Right renal cortex interstitium (tissue), 3 donors: Measurements from ENCODE around the gene IER5L. TPM values are rescaled to one million over a fixed set of nuclear protein-coding genes. Genes with fewer than 3 reads are reported as not detected.

Experiments used
- DNase-seq, 3 donors: peaks; one replicate each; pipeline ENCODE4 v3.0.0-alpha.2; 2013; ENCODE audit warnings: low read depth in 3 of 3, low spot score in 2 of 3
- polyA plus RNA-seq, 3 donors: library from polyadenylated mRNA; unstranded; fragments of 120-200 nt; gene quantifications; one replicate each; pipeline ENCODE4 v1.2.1, GENCODE V29; 2013; ENCODE audit not compliant: insufficient read length in 3 of 3

Gene IER5L
- polyA plus RNA-seq: 10 to 100 TPM in 1 of 3 donors, 1 to 10 TPM in 2; 8.1 to 10.5 (median 9.0) TPM

DNA sequence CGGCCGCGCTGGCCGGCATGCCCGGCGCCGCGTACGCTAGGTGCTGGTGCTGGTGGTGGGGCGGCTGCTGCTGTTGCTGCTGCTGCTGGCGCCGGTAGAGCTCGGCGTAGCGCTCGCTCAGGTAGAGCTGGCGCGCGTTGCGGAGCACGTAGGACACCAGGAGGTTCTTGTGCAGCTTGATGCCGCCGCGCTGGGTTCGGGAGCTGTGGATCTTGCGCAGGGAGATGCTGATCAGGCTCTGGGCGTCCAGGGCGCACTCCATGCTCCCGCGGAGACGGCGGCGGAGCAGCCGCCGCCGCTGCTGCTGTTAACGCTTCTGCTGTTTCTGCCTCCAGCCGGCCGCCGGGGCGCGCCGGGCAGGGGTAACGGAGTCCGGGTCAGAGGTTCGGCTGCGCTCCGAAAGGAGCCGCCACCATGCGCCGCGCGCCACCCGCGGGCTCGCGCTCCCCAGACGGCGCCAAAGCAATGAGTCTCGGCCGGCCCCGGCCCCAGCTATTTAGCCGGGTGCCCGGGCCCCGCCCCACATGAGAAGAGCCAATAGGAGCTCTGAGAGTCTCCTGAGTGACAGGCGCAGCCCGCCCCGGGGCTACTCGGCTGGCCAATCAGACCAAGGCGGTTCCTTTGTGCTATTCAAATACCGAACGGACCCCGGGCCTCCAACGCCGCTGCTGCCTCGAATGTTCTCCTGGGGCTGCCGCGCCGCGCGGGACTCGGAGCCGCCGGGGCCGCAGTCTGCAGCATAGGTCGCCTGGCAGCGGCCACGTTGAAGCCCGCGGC is at the start of gene IER5L:
TSS of gene IER5L (minus strand) at position 471 of the 777 bp plus-strand sequence. CDS start at position 262, 209 bp downstream.
- DNase-seq: peak; percentile 81 to 92 (median 90)

DNA sequence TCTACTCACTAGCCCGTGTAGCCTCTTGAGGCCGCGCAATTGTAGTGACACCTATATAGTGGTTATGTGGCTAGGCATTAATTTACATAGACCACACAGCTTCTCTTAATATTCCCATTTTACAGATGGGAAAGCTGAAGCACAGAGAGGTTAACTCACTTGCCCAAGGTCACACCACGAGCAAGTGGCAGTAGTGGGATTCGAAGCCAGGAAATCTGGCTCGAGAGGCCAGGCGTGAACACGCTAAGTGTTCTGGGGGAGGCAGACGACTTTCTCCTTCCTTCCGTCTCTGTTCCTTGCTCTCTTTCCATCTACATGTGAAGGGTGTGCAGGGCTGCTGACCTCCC is 49.8 kb upstream of the IER5L start:
- DNase-seq: no peak

DNA sequence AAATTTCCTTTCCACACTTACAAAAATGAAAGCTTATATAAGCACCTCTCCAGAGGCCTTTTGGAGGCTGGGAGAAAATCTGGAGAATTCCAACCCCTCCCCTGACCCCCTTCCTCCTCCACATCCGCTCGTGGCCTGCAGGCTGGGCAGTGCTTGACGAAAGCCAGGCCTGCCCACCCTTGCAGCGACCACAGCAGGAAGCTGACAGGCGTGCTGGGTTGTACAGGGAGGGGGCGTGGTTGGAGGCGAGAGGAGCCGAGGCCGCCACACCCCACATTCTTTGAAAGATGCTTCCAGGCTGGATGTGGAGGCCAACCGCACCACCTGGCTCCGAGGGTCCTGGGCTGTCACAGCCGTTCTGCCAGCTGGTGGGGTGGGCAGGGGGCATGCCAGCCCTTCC is 47.8 kb upstream of the IER5L start:
- no peak for DNase-seq

DNA sequence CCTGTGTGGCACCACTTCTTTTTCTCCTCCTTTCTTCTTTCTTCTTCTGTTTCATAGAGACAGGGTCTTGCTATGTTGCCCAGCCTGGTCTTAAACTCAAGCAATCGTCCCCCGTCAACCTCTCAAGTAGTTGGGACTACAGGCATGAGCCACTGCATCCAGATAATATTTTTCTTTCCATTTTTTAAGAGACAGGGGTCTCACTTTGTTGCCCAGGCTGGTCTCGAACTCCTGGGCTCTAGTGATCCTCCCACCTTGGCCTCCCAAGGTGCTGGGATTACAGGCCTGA is 47.4 kb upstream of the IER5L start:
- DNase-seq: no peak

DNA sequence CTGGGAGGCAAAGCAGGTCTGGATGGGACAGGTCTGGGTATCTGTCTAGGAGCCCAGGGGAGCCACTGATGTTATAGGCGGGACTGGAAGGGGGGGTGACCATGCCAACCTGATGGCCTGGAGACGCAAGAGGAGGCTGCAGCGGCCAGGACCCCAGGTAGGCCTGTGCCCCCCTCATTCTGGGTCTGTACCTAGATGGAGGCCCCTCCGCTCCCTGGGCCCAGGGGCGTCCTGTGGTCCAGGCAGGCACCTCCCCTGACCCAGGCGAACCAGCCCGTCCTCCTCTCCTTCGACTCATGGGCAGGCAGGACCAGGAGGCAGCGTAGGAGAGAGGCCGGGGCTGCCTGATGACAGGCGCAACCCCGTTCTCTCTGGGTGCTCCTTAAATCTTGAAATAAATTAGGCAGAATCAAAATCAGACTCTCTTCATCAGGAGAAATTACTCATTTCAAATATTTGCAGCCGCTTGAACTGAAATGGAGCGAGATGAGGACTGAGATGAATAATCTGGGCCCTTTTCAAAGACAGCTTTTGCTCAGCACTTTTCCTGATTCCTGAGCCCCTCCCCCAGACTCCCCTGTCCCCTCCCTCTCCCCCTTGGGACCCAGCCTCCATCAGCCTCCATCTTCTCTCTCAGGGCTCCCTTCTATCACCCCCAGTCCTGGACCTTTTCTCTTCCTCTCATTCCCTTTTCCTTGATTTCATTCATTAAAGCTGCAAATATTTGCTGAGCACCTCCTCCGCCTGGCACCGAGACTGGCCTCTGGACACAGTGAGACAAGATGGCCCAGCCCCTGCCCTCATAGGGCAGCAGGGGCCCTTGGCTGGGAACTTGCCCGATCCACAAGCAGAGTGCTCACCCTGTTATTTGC is 46.8 kb upstream of the IER5L start:
- no peak for DNase-seq

DNA sequence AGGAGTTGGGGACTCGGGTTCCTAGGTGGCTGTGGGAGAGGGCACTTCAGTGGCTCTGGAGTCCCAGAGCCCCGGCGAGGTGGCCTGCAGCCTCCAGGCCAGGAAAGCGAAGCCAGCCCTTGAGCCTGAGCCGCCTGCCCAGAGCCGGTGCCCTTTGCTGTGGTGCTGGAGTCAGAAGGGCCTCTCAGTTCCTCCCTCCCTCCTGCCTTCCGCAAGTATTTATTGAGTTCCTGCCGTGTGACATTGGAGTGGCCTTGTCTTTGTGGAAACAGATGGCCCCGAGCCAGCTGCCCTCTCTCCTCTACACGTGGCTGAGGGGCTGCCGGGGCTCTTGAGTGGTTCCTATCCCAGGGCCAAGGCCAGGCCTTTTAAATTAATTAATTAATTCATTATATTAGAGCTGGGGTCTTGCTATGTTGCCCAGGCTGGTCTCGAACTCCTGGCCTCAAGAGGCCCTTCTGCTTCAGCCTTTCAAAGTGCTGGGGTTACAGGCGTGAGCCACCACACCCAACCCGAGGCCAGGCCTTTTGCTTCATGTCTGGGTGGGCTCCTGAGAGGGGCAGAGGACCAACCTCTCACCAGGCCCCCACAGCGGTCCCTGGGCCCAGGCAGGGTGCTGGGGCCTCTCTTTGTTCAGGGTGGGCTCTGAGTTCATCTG is 45.6 kb upstream of the IER5L start:
- DNase-seq: no peak

DNA sequence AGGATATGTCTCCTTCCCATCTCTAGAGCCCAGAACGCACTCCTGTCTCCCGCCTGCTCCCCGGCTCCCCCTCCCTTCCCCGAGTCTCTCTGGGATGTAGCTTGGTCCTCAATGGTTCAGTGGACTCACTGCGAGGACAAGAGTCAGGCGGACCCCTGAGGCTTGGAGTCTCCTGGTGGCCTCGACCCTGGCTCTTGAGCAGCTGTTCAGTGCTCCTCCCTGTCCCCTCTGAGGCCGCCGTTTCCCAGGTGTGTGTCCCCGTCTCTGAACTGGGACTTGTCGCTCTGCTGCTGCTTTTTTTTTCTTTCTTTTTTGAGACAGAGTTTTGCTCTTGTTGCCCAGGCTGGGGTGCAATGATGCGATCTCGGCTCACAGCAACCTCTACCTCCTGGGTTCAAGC is 44.8 kb upstream of the IER5L start:
- DNase-seq: no peak

DNA sequence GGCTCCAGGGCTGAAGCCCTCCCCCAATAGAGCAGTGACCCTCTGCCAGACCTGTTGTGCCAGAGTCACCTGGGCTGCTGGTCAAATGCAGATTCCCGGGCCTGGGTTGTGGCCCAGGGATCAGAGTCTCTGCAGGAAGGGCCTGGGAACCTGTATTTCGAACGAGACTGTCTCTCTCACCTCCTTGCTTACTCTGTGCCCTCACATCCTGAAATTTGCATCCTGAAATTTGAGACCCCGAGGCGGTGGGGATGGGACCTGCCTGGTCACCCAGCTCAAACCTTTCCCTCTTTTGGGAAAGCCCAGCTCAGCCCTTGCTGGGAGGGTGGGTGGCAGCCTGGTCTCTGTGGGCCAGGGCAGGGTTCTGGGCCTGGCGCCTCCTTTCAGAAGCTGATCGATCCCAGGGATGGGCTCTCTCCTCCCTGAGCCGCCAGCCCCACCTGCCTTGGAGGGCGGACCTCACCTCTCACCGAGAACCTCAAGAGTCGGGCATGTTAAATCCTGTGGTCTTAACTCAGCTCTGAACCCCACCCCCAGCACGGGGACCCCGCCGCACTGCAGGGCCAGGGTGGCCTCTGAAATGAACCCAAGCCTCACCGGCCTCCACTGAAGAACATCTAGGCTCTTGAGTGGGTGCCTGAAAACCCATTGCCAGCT is 44.0 kb upstream of the IER5L start:
- no peak for DNase-seq

DNA sequence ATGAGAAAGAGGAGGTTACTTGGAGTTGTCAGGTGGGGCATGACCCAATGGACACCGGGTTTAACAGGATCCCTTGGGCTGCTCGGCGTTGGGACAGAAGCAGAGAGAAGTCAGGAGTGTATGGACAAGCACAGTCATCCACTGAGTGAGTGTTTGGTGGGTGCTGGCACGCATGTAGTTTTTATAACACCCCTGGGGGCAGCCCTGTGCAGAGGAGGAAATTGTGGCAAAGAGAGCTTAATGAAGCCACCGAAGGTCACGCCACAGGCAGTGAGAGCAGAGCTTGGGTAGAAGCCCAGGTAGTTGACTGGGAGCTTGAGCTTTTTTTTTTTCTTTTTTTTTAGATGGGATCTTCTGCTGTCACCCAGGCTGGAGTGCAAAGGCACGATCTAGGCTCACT is 43.2 kb upstream of the IER5L start:
- DNase-seq: no peak

DNA sequence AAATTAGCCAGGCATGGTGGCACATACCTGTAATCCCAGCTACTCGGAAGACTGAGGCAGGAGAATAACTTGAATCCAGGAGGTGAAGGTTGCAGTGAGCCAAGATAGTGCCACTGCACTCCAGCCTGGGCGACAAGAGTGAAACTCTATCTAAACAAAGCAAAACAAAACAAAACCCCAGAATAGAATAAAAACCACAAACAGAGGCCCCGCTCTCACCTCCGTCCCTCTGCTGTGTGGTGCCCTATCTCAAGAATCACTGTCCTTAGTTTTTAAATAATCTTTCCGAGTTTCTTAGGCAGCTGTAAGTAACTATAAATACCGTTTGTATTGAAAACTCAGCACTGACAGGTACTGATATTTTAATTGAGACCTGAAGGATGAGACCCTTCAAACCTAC is 42.7 kb upstream of the IER5L start:
- no peak for DNase-seq

DNA sequence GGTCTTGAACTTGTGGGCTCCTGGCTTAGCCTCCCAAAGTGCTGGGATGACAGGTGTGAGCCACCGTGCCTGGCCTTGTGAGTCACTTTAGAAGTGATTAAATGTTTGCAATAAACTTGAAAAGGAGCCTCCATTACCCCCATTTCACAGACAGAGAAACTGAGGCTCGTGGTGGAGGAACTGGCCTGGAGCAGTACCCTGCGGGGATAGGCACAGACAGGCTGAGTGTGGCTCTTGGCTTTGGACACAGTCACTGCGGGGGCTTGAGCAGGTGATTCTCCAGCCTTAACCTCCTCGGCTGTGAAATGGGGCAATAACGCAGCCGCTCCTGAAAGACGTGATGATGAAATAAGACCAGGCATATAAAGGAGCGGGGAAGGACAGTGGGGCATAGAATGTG is 40.9 kb upstream of the IER5L start:
- no peak for DNase-seq

DNA sequence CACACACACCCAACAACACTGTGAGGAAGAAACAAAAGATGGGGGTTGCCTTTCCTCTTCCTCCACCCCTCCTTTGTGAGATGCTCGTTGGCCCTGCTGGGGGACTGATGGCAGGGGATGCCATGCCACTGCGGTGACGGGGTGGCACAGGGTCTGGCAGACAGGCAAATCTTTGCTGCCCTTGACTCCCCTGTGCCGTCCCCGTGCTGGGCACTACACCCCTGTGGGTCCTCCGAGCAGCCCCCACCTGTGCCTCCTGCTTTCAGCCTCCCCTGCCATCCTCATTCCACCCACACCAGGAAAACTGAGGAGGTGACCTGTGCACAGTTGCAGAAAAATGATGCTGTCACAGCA is 40.2 kb upstream of the IER5L start:
- no peak for DNase-seq

DNA sequence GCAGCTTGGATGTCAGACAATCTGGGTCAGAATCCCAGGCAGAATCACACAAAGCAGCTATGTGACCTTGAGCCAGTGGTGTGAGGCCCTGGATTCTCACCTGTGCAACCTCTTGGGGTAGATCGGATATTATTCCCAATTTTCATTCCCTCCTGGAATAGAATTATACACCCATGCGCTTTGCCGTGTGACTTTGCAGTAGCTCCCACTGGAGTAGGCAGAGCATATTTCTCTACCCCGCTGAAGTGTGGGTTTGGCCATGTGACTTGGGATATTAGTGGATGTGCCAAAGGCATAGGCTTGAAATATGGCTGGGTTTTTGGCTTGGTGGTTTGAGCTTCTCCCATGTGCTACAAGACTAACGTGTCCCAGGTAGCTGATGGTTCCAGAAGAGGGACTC is 35.5 kb upstream of the IER5L start:
- no peak for DNase-seq

DNA sequence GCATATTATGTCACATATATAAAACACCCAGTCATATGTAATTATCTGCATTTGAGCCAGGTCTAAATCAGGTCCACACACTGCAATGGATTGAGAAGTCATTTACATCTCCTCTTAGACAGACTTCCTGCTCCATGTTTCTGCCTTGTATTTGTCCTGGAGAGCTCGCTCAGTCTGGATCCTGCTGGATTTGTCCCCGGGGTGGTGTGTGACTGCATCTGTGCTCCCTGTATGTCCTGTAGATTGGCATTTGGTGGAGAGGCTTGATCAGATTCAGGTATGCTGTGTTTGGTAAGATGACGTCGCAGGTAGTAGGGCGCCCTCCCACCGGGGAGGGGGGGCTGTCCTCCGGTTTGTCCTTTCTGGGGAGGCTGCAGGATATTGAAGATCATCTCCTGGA is 33.6 kb upstream of the IER5L start:
- no peak for DNase-seq

DNA sequence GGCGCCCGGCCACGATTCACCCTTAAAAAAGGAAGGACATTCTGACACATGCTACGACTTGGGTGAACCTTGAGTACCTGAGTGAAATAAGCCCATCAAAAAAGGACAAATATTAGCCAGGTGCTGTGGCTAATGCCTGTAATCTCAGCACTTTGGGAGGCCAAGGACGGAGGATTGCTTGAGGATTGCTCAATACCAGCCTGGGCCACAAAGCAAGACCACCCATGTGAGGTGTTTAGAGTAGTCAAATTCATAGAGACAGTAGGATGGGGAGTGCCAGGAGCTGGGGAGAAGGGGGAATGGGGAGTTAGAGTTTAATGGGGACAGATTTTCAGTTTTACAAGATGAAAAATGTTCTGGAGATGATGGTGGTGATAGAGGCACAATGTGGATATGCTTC is 32.1 kb upstream of the IER5L start:
- DNase-seq: no peak

DNA sequence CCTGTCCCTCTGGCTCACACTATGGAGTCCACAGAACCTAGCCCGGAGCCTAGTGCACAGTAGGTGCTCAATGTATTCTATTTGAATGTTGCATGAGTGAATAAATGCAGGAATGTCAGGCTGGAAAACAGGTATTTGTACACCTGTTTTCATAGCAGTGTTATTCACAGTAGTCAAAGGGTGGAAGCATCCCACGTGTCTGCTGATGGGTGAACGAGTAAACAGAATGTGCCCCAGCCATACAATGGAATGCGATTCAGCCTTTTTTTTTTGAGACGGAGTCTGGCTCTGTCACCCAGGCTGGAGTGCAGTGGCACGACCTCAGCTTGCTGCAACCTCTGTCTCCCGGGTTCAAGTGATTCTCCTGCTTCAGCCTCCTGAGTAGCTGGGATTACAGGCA is 31.5 kb upstream of the IER5L start:
- no peak for DNase-seq

DNA sequence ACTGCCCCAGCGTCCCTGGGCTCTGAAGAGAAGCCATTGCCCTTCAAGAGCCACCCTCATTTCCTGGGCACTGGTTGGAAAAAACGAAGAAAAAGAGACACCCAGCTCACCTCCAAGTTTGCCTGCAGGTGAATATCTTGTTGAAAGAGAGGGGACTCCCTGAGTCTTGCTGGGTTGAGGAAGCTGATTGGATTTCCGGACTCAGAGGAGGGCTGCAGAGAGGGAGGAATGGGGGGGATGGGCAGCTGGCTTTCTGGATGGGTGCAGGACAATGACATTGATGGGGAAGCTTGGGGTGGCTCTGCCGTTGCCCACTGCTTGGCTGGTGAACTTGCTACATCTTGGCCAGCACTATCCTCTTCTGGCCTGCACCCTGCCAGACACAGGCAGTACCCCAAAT is 31.0 kb upstream of the IER5L start:
- DNase-seq: no peak

DNA sequence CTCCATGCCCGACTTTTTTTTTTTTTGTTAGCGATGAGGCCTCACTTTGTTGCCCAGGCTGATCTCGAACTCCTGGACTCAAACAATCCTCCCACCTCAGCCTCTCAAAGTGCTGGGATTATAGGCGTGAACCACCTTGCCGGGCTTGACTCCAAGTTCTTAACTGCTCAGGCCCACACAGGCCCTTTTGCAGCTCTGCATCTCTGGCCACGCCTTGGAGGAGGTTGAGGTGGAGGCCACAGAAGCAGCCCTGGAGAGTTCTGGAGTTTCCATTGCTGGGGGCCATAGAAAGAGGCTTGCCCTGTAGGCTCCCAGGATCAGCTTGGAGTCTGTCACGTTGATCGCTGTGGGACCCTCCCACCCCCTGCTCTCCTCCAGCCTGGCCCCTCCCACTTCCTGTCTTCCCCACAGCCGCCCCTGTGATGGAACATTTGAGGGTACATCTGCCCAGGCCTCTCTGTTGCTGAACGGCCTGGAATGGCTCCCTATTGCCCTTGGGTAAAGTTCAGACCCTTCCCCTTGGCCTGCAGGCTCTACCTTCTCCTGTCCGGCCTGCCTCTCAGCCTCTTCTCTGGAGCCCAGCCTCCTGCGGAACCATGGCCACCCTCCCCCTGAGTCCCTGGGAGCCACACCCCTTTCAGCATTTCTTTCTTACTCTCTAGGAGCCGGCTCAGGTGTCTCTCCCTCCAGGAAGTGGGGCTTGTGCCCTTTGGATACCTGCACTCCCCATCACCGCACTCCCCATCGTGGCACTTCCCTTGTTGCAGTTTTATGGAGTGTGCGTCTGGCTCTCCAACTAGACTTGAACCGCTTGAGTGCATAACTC is 30.4 kb upstream of the IER5L start:
- DNase-seq: no peak

DNA sequence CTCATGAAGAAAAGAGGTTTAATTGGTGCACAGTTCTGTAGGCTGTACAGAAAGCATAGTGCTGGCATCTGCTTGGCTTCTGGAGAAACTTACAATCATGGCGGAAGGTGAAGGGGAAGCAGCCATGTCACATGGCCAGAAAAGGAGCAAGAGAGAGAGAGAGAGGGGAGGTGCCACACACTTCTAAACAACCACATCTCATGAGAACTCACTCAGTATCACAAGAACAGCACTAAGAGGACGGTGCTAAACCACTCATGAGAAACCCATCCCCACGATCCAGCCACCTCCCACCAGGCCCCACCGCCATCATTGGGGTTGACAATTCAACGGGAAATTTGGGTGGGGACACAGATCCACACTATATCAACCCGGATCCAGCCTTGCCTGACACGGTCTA is 28.8 kb upstream of the IER5L start:
- no peak for DNase-seq

DNA sequence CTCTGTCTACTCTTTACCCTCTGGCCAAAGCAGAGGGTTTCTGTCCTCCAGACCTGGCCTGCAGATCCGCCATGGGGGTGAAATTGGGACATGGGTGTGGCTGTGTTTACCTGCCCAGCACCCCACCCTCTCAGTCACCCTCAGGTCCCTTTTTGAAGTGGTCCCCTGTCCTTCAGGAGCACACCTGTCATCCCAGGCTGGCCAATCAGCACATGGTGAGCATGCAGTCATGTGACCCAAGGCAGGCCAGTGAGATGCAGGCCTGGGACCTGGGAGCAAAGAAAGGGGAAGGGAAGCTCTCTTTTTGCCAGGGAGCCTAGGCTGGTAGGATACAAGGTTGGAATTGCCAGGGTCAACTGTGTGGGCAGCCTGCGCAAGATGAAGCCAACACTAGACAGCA is 28.3 kb upstream of the IER5L start:
- no peak for DNase-seq

DNA sequence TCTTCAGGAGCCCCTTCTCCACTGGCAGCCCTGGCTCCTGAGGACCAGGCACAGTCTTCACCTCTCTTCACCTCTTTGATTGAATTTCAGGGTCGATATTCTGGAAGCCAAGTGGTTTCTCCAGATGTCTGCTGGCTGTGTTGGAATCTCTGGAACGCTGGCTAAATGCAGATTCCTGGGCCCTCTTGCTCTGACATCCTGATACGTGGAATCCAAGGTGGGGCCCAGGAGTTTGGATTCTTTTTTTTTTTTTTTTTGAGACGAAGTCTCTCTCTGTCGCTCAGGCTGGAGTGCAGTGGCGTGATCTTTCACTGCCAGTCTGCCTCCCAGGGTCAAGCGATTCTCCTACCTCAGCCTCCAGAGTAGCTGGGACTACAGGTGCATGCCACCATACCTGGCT is 26.8 kb upstream of the IER5L start:
- no peak for DNase-seq
